ENCODE measurements around the gene KRTAP1-3.

KRTAP1-3 gene

DNA sequence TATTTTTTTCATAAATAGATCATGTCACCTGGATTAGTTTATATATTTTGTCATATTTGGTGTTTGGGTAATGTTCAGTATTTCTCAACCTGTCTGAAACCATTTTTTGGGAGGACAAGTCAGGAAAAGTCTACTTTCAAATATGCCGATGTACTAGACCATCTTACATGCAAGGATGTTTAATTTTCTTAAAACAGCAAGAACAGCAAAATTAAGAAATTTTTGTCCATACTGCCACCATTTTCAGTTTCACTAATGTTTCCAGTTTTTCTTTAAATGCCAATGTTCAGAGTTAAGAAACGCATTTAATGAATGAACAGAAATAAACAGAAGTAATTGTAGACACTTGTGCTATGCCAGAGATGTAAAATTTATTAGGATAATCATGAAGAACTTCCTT, 41.6 kb downstream of the KRTAP1-3 start:
- Histone ChIP-seq H3K36me3 (ENCODE audit: control insufficient read depth in 1 of 2, insufficient read depth in 2 of 2, low read length in 2 of 2) (no peaks in the 10 kb centered on the region), H2AFZ (ENCODE audit: insufficient read depth, low read length, poor library complexity) (no peak overlapping the region), H3K27me3 (ENCODE audit: insufficient read depth, low read length) (no peaks in the 10 kb centered on the region), H3K18ac (ENCODE audit: low read length) (no peak overlapping the region), H4K91ac (ENCODE audit: low read depth, low read length) (no peak overlapping the region), H3K79me2 (ENCODE audit: control insufficient read depth, insufficient read depth, low read length, poor library complexity) (no peaks in the 10 kb centered on the region), H3K4me3 (ENCODE audit: low read depth, low read length) (no peak overlapping the region), H2BK12ac (ENCODE audit: low read length) (no peak overlapping the region), H3K14ac (ENCODE audit: low read length) (no peak overlapping the region), H3K23ac (ENCODE audit: low read length) (no peak overlapping the region), H2AK5ac (ENCODE audit: low read length) (no peak overlapping the region), H3K79me1 (ENCODE audit: low read length) (no peaks in the 10 kb centered on the region), H3K4me2 (ENCODE audit: low read length) (no peak overlapping the region), H2BK120ac (ENCODE audit: insufficient read depth, low read length, poor library complexity) (no peak overlapping the region), H4K12ac (ENCODE audit: low read depth, low read length) (no peak overlapping the region), H3K9ac (ENCODE audit: low read length) (no peak overlapping the region), H4K8ac (ENCODE audit: low read depth, low read length) (no peak overlapping the region), H2BK5ac (ENCODE audit: low read depth, low read length, poor library complexity) (no peak overlapping the region), H3K9me3 (ENCODE audit: insufficient read depth, low read depth, low read length) (no peaks in the 10 kb centered on the region), H3K4ac (ENCODE audit: low read depth, low read length) (no peak overlapping the region), H3K4me1 (ENCODE audit: control insufficient read depth in 1 of 2, insufficient read depth in 2 of 2, low read length in 2 of 2) (no peaks in the 10 kb centered on the region), H3K27ac (ENCODE audit: low read depth, low read length) (no peak overlapping the region)
- no peak for DNase-seq
- no CpG with 5 or more reads among the region's 2 CpGs for WGBS (ENCODE audit: extremely low coverage, insufficient coverage, insufficient read length)

DNA sequence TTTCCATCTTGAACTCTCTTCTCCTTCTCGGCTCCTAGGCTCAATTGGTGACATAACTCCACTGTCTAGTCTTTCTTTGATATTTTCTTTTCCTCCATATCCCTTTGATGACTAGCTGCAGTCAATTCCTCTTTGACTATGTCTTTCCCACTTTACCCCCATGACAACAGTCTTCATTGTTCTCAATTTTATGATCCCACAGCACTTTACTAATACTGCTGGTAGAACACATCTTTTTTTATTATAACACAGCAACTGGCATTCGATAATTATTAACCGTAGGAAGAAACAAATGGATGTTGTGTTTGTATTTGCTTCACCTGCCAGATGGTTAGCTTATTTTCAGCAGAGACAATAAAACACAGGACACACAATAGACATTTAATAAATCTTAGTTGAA, 42.0 kb downstream of the KRTAP1-3 start:
- no peaks in the 10 kb centered on the region for H3K27me3 ChIP-seq (ENCODE audit: insufficient read depth, low read length)
- H2BK120ac ChIP-seq (ENCODE audit: insufficient read depth, low read length, poor library complexity): no peak overlapping the region
- H3K18ac ChIP-seq (ENCODE audit: low read length): no peak overlapping the region
- H2BK12ac ChIP-seq (ENCODE audit: low read length): no peak overlapping the region
- H3K9me3 ChIP-seq (ENCODE audit: insufficient read depth, low read depth, low read length): no peaks in the 10 kb centered on the region
- no peak overlapping the region for H2AK5ac ChIP-seq (ENCODE audit: low read length)
- no peak overlapping the region for H3K4me3 ChIP-seq (ENCODE audit: low read depth, low read length)
- no peak overlapping the region for H3K4ac ChIP-seq (ENCODE audit: low read depth, low read length)
- H3K4me2 ChIP-seq (ENCODE audit: low read length): no peak overlapping the region
- no peak overlapping the region for H3K23ac ChIP-seq (ENCODE audit: low read length)
- no peak overlapping the region for H3K14ac ChIP-seq (ENCODE audit: low read length)
- H3K27ac ChIP-seq (ENCODE audit: low read depth, low read length): no peak overlapping the region
- no peak overlapping the region for H4K91ac ChIP-seq (ENCODE audit: low read depth, low read length)
- H4K12ac ChIP-seq (ENCODE audit: low read depth, low read length): no peak overlapping the region
- no peaks in the 10 kb centered on the region for H3K36me3 ChIP-seq (ENCODE audit: control insufficient read depth in 1 of 2, insufficient read depth in 2 of 2, low read length in 2 of 2)
- no peak for DNase-seq
- H4K8ac ChIP-seq (ENCODE audit: low read depth, low read length): no peak overlapping the region
- no peak overlapping the region for H2AFZ ChIP-seq (ENCODE audit: insufficient read depth, low read length, poor library complexity)
- no CpG with 5 or more reads among the region's 3 CpGs for WGBS (ENCODE audit: extremely low coverage, insufficient coverage, insufficient read length)
- no peaks in the 10 kb centered on the region for H3K79me1 ChIP-seq (ENCODE audit: low read length)
- no peak overlapping the region for H3K9ac ChIP-seq (ENCODE audit: low read length)
- no peaks in the 10 kb centered on the region for H3K79me2 ChIP-seq (ENCODE audit: control insufficient read depth, insufficient read depth, low read length, poor library complexity)
- H2BK5ac ChIP-seq (ENCODE audit: low read depth, low read length, poor library complexity): no peak overlapping the region
- H3K4me1 ChIP-seq (ENCODE audit: control insufficient read depth in 1 of 2, insufficient read depth in 2 of 2, low read length in 2 of 2): no peaks in the 10 kb centered on the region

GRCh38 chr17:40986920-40987319, 47.8 kb downstream of the KRTAP1-3 start:
- Histone ChIP-seq H2BK5ac (ENCODE audit: low read depth, low read length, poor library complexity) (no peak overlapping the region), H2BK120ac (ENCODE audit: insufficient read depth, low read length, poor library complexity) (no peak overlapping the region), H3K79me2 (ENCODE audit: control insufficient read depth, insufficient read depth, low read length, poor library complexity) (no peaks in the 10 kb centered on the region), H3K79me1 (ENCODE audit: low read length) (no peaks in the 10 kb centered on the region), H3K18ac (ENCODE audit: low read length) (no peak overlapping the region), H3K4ac (ENCODE audit: low read depth, low read length) (no peak overlapping the region), H3K4me2 (ENCODE audit: low read length) (no peak overlapping the region), H3K36me3 (ENCODE audit: control insufficient read depth in 1 of 2, insufficient read depth in 2 of 2, low read length in 2 of 2) (no peaks in the 10 kb centered on the region), H3K27me3 (ENCODE audit: insufficient read depth, low read length) (no peaks in the 10 kb centered on the region), H3K4me1 (ENCODE audit: control insufficient read depth in 1 of 2, insufficient read depth in 2 of 2, low read length in 2 of 2) (peaks cover 0 to 3% of the 10 kb centered on the region in 2 experiments), H4K12ac (ENCODE audit: low read depth, low read length) (no peak overlapping the region), H4K8ac (ENCODE audit: low read depth, low read length) (no peak overlapping the region), H3K14ac (ENCODE audit: low read length) (no peak overlapping the region), H2AFZ (ENCODE audit: insufficient read depth, low read length, poor library complexity) (no peak overlapping the region), H3K9ac (ENCODE audit: low read length) (no peak overlapping the region), H2AK5ac (ENCODE audit: low read length) (no peak overlapping the region), H2BK12ac (ENCODE audit: low read length) (no peak overlapping the region), H3K23ac (ENCODE audit: low read length) (no peak overlapping the region), H3K27ac (ENCODE audit: low read depth, low read length) (no peak overlapping the region), H3K9me3 (ENCODE audit: insufficient read depth, low read depth, low read length) (no peaks in the 10 kb centered on the region), H4K91ac (ENCODE audit: low read depth, low read length) (no peak overlapping the region), H3K4me3 (ENCODE audit: low read depth, low read length) (no peak overlapping the region)
- no CpG with 5 or more reads among the region's 8 CpGs for WGBS (ENCODE audit: extremely low coverage, insufficient coverage, insufficient read length)
- no peak for DNase-seq

DNA sequence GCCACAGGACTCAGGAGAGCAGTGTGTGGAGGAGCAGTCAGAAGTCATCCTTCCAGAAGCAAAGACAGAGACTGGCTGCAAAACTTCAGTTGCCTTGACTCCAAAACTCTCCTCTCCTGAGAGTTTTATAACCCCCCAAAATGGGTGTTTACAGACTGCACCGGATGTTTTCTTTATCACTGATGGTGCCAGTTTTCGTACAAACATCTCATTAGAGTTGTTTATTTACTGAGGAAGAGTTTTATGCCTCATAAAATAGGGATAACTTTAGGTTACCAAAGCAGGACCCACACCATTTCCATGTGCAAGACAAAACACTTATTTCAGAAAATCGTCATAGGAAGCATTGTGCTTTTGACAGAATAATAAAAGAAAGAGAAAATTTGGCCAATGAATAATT, 50.4 kb downstream of the KRTAP1-3 start, which contains the start of gene KRT40:
TSS of gene KRT40 (minus strand) at position 101 of the 400 bp plus-strand sequence. CDS start at position 48, 53 bp downstream.
- H3K36me3 ChIP-seq (ENCODE audit: control insufficient read depth in 1 of 2, insufficient read depth in 2 of 2, low read length in 2 of 2): no peaks in the 10 kb centered on the region
- no peak within 1 kb of the TSS for H4K12ac ChIP-seq (ENCODE audit: low read depth, low read length)
- no peaks in the 10 kb centered on the region for H3K79me1 ChIP-seq (ENCODE audit: low read length)
- H4K91ac ChIP-seq (ENCODE audit: low read depth, low read length): no peak within 1 kb of the TSS
- H3K4me3 ChIP-seq (ENCODE audit: low read depth, low read length): no peak within 1 kb of the TSS
- H3K4me2 ChIP-seq (ENCODE audit: low read length): no peak within 1 kb of the TSS
- H3K4me1 ChIP-seq (ENCODE audit: control insufficient read depth in 1 of 2, insufficient read depth in 2 of 2, low read length in 2 of 2): peaks cover 6 to 9% of the 10 kb centered on the region in 2 experiments
- no peak within 1 kb of the TSS for H3K27ac ChIP-seq (ENCODE audit: low read depth, low read length)
- H3K27me3 ChIP-seq (ENCODE audit: insufficient read depth, low read length): no peaks in the 10 kb centered on the region
- no CpG with 5 or more reads among the region's 3 CpGs for WGBS (ENCODE audit: extremely low coverage, insufficient coverage, insufficient read length)
- H3K9me3 ChIP-seq (ENCODE audit: insufficient read depth, low read depth, low read length): no peaks in the 10 kb centered on the region
- no peak within 1 kb of the TSS for H2AFZ ChIP-seq (ENCODE audit: insufficient read depth, low read length, poor library complexity)
- no peak within 1 kb of the TSS for H3K9ac ChIP-seq (ENCODE audit: low read length)
- DNase-seq: no peak
- no peak within 1 kb of the TSS for H2BK120ac ChIP-seq (ENCODE audit: insufficient read depth, low read length, poor library complexity)
- no peak within 1 kb of the TSS for H3K18ac ChIP-seq (ENCODE audit: low read length)
- no peak within 1 kb of the TSS for H2BK12ac ChIP-seq (ENCODE audit: low read length)
- no peaks in the 10 kb centered on the region for H3K79me2 ChIP-seq (ENCODE audit: control insufficient read depth, insufficient read depth, low read length, poor library complexity)
- H3K4ac ChIP-seq (ENCODE audit: low read depth, low read length): no peak within 1 kb of the TSS
- no peak within 1 kb of the TSS for H2BK5ac ChIP-seq (ENCODE audit: low read depth, low read length, poor library complexity)
- no peak within 1 kb of the TSS for H2AK5ac ChIP-seq (ENCODE audit: low read length)
- no peak within 1 kb of the TSS for H4K8ac ChIP-seq (ENCODE audit: low read depth, low read length)
- H3K23ac ChIP-seq (ENCODE audit: low read length): no peak within 1 kb of the TSS
- no peak within 1 kb of the TSS for H3K14ac ChIP-seq (ENCODE audit: low read length)
